HCT116 (cell line): ENCODE measurements around the gene SIRT3. TPM values are rescaled to one million over a fixed set of nuclear protein-coding genes. Genes with fewer than 3 reads are reported as not detected.
"Not testable (repeated sequence)": the region's sequence is repeated elsewhere in the genome, so short reads cannot be mapped to it uniquely, and the experiment has no call there.

Source experiments
- ATAC-seq: fragments of 200-7000 bp; cut with Tn5 transposase; 2 replicates; pipeline ENCODE4 v1.9.1; 2020; ENCODE audit warnings: mild to moderate bottlenecking, moderate library complexity
- BruUV-seq: library from RNA; stranded (reverse); fragments of 400-500 nt; replicated peaks from 2 replicates; lab custom pipeline; 2021; lab: Mats Ljungman, UMichigan
- CTCF ChIA-PET: fragments of 300-600 bp; sonication (Branson Sonifier 250); formaldehyde crosslinking; loops from one replicate; lab custom pipeline; 2021; ENCODE audit warnings: antibody characterized with exemption; lab: Charles Lee
- POLR2A ChIA-PET: fragments of 300-600, 350-600 bp; sonication (Branson Sonifier 250); formaldehyde crosslinking; loops from one replicate; lab custom pipeline; 2021; ENCODE audit warnings: antibody characterized with exemption; lab: Charles Lee
- RAD21 ChIA-PET, 2 experiments: fragments of 300-600 bp; sonication (Branson Sonifier 250); formaldehyde crosslinking; loops; one replicate each; lab custom pipeline; 2023; ENCODE audit warnings: low total read pairs in 2 of 2; ENCODE audit not compliant: uncharacterized antibody in 2 of 2, unreplicated experiment in 2 of 2, low non-redundant PET in 1 of 2; lab: Charles Lee
- DNase-seq: peaks from one replicate; pipeline ENCODE4 v3.0.0-alpha.2; 2010; ENCODE audit warnings: low read depth, low spot score
- H2AFZ ChIP-seq: fragments of 200-600 bp; shearing (Covaris generic), sonication (generic); 2 replicates; pipeline ENCODE4 v1.6.1; 2017; ENCODE audit warnings: low read depth, mixed run types, mixed read lengths, antibody characterized with exemption, low read length; ENCODE audit not compliant: poor library complexity, severe bottlenecking
- H3K27ac ChIP-seq: 2 replicates; pipeline ENCODE4 v1.5.1; 2012; ENCODE audit warnings: low read depth, low read length
- H3K27me3 ChIP-seq: fragments of 200-600 bp; sonication (generic); 2 replicates; pipeline ENCODE4 v1.6.1; 2016; ENCODE audit warnings: mixed run types, low read length, mixed read lengths; ENCODE audit not compliant: insufficient read depth
- H3K36me3 ChIP-seq, 2 experiments: fragments of 200-500 bp in 1 of 2; fragments of 200-600 bp in 1 of 2; sonication (Bioruptor generic) in 1 of 2; sonication (generic) in 1 of 2; 2 replicates each; pipeline versions ENCODE4 v1.5.1 to v1.6.1; 2014 to 2016; ENCODE audit warnings: low read length in 2 of 2, inconsistent platforms in 1 of 2, mixed read lengths in 1 of 2, mixed run types in 1 of 2; ENCODE audit not compliant: insufficient read depth in 2 of 2, control insufficient read depth in 1 of 2
- H3K4me1 ChIP-seq, 2 experiments: fragments of 200-600 bp in 1 of 2; sonication (generic) in 1 of 2; 2 replicates each; pipeline versions ENCODE4 v1.5.1 to v1.6.1; 2012 to 2017; ENCODE audit warnings: low read length in 2 of 2, inconsistent platforms in 1 of 2, mild to moderate bottlenecking in 1 of 2, mixed read lengths in 1 of 2, mixed run types in 1 of 2, moderate library complexity in 1 of 2; ENCODE audit not compliant: insufficient read depth in 2 of 2, control insufficient read depth in 1 of 2
- H3K4me2 ChIP-seq: fragments of 200-600 bp; sonication (generic); 2 replicates; pipeline ENCODE4 v1.6.1; 2017; ENCODE audit warnings: mixed run types, low read length, mixed read lengths
- H3K4me3 ChIP-seq, 2 experiments: fragments of 200-600 bp in 1 of 2; sonication (generic) in 1 of 2; replicated peaks in 1 of 2; 2 replicates each; pipeline ENCODE4 v1.5.1; 2011 to 2016; ENCODE audit warnings: low read length in 2 of 2, control low read depth in 1 of 2, low read depth in 1 of 2, mild to moderate bottlenecking in 1 of 2, mixed read lengths in 1 of 2, mixed run types in 1 of 2
- H3K79me2 ChIP-seq: fragments of 200-600 bp; sonication (generic); 2 replicates; pipeline ENCODE4 v1.6.1; 2017; ENCODE audit warnings: mild to moderate bottlenecking, mixed run types, low read length, moderate library complexity, mixed read lengths; ENCODE audit not compliant: insufficient read depth
- H3K9ac ChIP-seq: fragments of 200-600 bp; sonication (generic); 2 replicates; pipeline ENCODE4 v1.6.1; 2016; ENCODE audit warnings: low read length, mixed read lengths
- H3K9me2 ChIP-seq: fragments of 200-600 bp; sonication (generic), shearing (Covaris generic); 2 replicates; pipeline ENCODE4 v1.6.1; 2017; ENCODE audit warnings: mixed run types, mild to moderate bottlenecking, moderate library complexity; ENCODE audit not compliant: insufficient read depth
- H3K9me3 ChIP-seq, 2 experiments: fragments of 200-500 bp in 1 of 2; fragments of 200-600 bp in 1 of 2; sonication (Bioruptor generic) in 1 of 2; sonication (generic) in 1 of 2; 2 replicates each; pipeline ENCODE4 v1.6.1; 2014 to 2017; ENCODE audit warnings: low read length in 2 of 2, mixed read lengths in 2 of 2, inconsistent platforms in 1 of 2, low read depth in 1 of 2, mild to moderate bottlenecking in 1 of 2, mixed run types in 1 of 2, moderate library complexity in 1 of 2; ENCODE audit not compliant: control insufficient read depth in 1 of 2, insufficient read depth in 1 of 2
- H4K20me1 ChIP-seq: fragments of 200-600 bp; sonication (generic), shearing (Covaris generic); 2 replicates; pipeline ENCODE4 v1.6.1; 2017; ENCODE audit warnings: mixed run types, mild to moderate bottlenecking, moderate library complexity; ENCODE audit not compliant: insufficient read depth
- CEBPB ChIP-seq: IDR thresholded peaks from 2 replicates; pipeline ENCODE4 v1.6.1; 2012; ENCODE audit warnings: low read depth
- EGR1 ChIP-seq: IDR thresholded peaks from 2 replicates; pipeline ENCODE4 v1.6.1; 2012; ENCODE audit warnings: low read depth
- EZH2 ChIP-seq: fragments of 200-600 bp; sonication (generic); IDR thresholded peaks from 2 replicates; pipeline ENCODE4 v1.6.1; 2017; ENCODE audit warnings: antibody characterized with exemption, mixed run types
- ZNF274 ChIP-seq: fragments of 200-500 bp; sonication (Bioruptor generic); IDR thresholded peaks from 2 replicates; pipeline ENCODE4 v1.6.1; 2014; ENCODE audit warnings: mild to moderate bottlenecking, low read depth, low read length, inconsistent platforms
- intact Hi-C: fragments of 100-400 bp; cut with micrococcal nuclease; formaldehyde crosslinking; loops from 2 replicates; pipeline ENCODE4 v1.10.0; 2022
- total RNA-seq: library from RNA; stranded (reverse); gene quantifications from one replicate; pipeline ENCODE4 v1.2.1, GENCODE V29; 2021; ENCODE audit not compliant: unreplicated experiment
- TF ChIP-seq, protein P1 (sequence below): IDR thresholded peaks from 2 replicates; pipeline ENCODE4 v1.6.1; 2012

SIRT3 gene
- total RNA-seq, 1 experiment from 2014 or later, result 17.9 TPM

DNA sequence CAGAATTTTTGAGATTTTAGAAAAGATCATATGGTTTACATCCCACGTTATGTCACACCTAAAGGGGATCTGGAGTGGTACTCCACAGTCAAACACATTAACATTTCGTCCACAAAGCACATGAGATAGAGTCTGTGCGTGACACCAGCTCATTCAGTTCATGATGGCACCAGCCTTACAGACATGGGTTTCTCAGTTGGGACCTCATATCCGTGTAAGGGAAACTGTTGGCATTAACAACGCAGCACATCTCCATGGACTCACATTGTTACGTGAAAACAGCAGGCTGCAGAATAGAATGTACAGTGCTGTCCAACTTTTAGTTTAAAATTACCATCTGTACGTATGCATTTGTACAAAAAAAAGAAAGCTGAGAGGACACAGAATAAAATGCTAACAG lies 14.6 kb downstream of the SIRT3 start:
- Histone ChIP-seq H3K79me2 (no peaks in the 10 kb centered on the region), H3K27me3 (no peaks in the 10 kb centered on the region), H2AFZ (no peak overlapping the region), H3K9ac (no peak overlapping the region), H3K4me3 (no peak overlapping the region), H3K9me2 (no peaks in the 10 kb centered on the region), H4K20me1 (no peaks in the 10 kb centered on the region), H3K36me3 (no peaks in the 10 kb centered on the region), H3K9me3 (no peaks in the 10 kb centered on the region), H3K4me2 (no peak overlapping the region), H3K27ac (no peak overlapping the region), H3K4me1 (peaks cover 0 to 8% of the 10 kb centered on the region in 2 experiments; a peak in 2 of 4 replicates)
- intact Hi-C loops, result no loop called here
- RAD21 ChIA-PET, result no interaction called here
- TF ChIP-seq EGR1 (no peak), ZNF274 (no peak), EZH2 (no peak), CEBPB (no peak)
- TF ChIP-seq, protein P1, sequence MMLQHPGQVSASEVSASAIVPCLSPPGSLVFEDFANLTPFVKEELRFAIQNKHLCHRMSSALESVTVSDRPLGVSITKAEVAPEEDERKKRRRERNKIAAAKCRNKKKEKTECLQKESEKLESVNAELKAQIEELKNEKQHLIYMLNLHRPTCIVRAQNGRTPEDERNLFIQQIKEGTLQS, result no peak
- DNase-seq (no peak), ATAC-seq (no peak)
- CTCF ChIA-PET, result no interaction called here
- BruUV-seq, result no TSS peak
- POLR2A ChIA-PET, result no interaction called here

DNA sequence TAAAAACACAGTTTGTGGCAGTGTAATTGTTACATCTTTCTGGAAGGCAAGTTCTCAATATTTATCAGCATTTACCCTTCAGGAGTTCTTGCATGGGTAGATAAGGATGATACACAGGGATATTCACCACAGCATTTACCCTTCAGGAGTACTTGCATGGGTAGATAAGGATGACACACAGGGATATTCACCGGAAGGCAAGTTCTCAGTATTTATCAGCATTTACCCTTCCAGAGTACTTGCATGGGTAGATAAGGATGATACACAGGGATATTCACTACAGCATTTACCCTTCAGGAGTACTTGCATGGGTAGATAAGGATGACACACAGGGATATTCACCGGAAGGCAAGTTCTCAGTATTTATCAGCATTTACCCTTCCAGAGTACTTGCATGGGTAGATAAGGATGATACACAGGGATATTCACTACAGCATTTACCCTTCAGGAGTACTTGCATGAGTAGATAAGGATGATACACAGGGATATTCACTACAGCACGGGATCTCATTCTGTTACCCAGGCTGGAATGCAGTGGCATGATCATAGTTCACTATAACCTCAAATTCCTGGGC lies 15.4 kb downstream of the SIRT3 start:
- H3K4me3 ChIP-seq, H3K9ac ChIP-seq, H3K27me3 ChIP-seq, intact Hi-C loops, ATAC-seq, H3K9me3 ChIP-seq, DNase-seq, POLR2A ChIA-PET, BruUV-seq, H3K79me2 ChIP-seq, CTCF ChIA-PET, H2AFZ ChIP-seq, H3K36me3 ChIP-seq, H3K27ac ChIP-seq, H3K4me1 ChIP-seq, H4K20me1 ChIP-seq, H3K9me2 ChIP-seq, H3K4me2 ChIP-seq, RAD21 ChIA-PET: not testable (repeated sequence)
